SK-N-SH (cell line): ENCODE data around the gene NTM. TPM values are rescaled to one million over a fixed set of nuclear protein-coding genes. Genes with fewer than 3 reads are reported as not detected.

Experiments
- CTCF ChIA-PET: fragments of 300-600, 350-600 bp; formaldehyde crosslinking; extraction: SDS; loops from one replicate; lab custom pipeline; 2021; lab: Yijun Ruan, JAX
- POLR2A ChIA-PET: fragments of 350-600 bp; sonication (Branson Sonifier 250); formaldehyde crosslinking; extraction: SDS; loops from one replicate; lab custom pipeline; 2020; ENCODE audit warnings: antibody characterized with exemption, inconsistent platforms; lab: Yijun Ruan, JAX
- DNase-seq: peaks from one replicate; pipeline ENCODE4 v3.0.0; 2012
- H2AFZ ChIP-seq: fragments of 200-600 bp; sonication (generic); 2 replicates; pipeline ENCODE4 v1.8.1; 2016; ENCODE audit warnings: antibody characterized with exemption, mild to moderate bottlenecking, low read depth
- H3F3A ChIP-seq: fragments of 200-600 bp; sonication (generic); replicated peaks from 2 replicates; pipeline ENCODE3; 2016; ENCODE audit warnings: antibody characterized with exemption, mild to moderate bottlenecking; ENCODE audit not compliant: insufficient read depth
- H3K27ac ChIP-seq, 2 experiments: fragments of 200-500 bp in 1 of 2; fragments of 200-600 bp in 1 of 2; sonication (Bioruptor generic) in 1 of 2; sonication (generic), shearing (Covaris generic) in 1 of 2; 2 replicates each; pipeline versions ENCODE4 v1.5.1 to v1.6.1; 2014 to 2016; ENCODE audit warnings: low read depth in 2 of 2, inconsistent platforms in 1 of 2, low read length in 1 of 2, mild to moderate bottlenecking in 1 of 2, mixed read lengths in 1 of 2
- H3K27me3 ChIP-seq: fragments of 200-600 bp; sonication (generic), shearing (Covaris generic); 2 replicates; pipeline ENCODE4 v1.6.1; 2016; ENCODE audit warnings: mixed run types; ENCODE audit not compliant: insufficient read depth
- H3K36me3 ChIP-seq, 2 experiments: fragments of 200-500 bp in 1 of 2; fragments of 200-600 bp in 1 of 2; sonication (Bioruptor generic) in 1 of 2; sonication (generic) in 1 of 2; replicated peaks in 1 of 2; 2 replicates each; pipeline versions ENCODE3 to v1.5.1; 2014 to 2016; ENCODE audit warnings: low read length in 1 of 2, mild to moderate bottlenecking in 1 of 2; ENCODE audit not compliant: insufficient read depth in 2 of 2, control insufficient read depth in 1 of 2
- H3K4me1 ChIP-seq, 2 experiments: fragments of 200-500 bp in 1 of 2; fragments of 200-600 bp in 1 of 2; sonication (Bioruptor generic) in 1 of 2; sonication (generic), shearing (Covaris generic) in 1 of 2; 2 replicates each; pipeline versions ENCODE4 v1.5.1 to v1.6.1; 2014 to 2016; ENCODE audit warnings: low read depth in 1 of 2, low read length in 1 of 2, mixed run types in 1 of 2; ENCODE audit not compliant: insufficient read depth in 2 of 2, control insufficient read depth in 1 of 2
- H3K4me2 ChIP-seq: fragments of 200-600 bp; sonication (generic), shearing (Covaris generic); 2 replicates; pipeline ENCODE4 v1.6.1; 2017; ENCODE audit warnings: mixed run types
- H3K4me3 ChIP-seq, 2 experiments: fragments of 200-500 bp in 1 of 2; fragments of 200-600 bp in 1 of 2; sonication (Bioruptor generic) in 1 of 2; sonication (generic), shearing (Covaris generic) in 1 of 2; 2 replicates each; pipeline versions ENCODE4 v1.5.1 to v1.8.1; 2014 to 2016; ENCODE audit warnings: low read depth in 2 of 2, inconsistent platforms in 1 of 2, low read length in 1 of 2, mild to moderate bottlenecking in 1 of 2, mixed read lengths in 1 of 2, moderate library complexity in 1 of 2
- H3K79me2 ChIP-seq: fragments of 200-600 bp; sonication (generic); 2 replicates; pipeline ENCODE4 v1.8.1; 2017; ENCODE audit warnings: mild to moderate bottlenecking; ENCODE audit not compliant: insufficient read depth
- H3K9ac ChIP-seq: fragments of 200-600 bp; sonication (generic); 2 replicates; pipeline ENCODE4 v1.6.1; 2017; ENCODE audit warnings: mixed run types
- H3K9me2 ChIP-seq: fragments of 200-600 bp; sonication (generic); 2 replicates; pipeline ENCODE4 v1.6.1; 2017; ENCODE audit warnings: mixed run types
- H3K9me3 ChIP-seq: fragments of 200-600 bp; sonication (generic); 2 replicates; pipeline ENCODE4 v1.6.1; 2017; ENCODE audit warnings: mixed run types, mild to moderate bottlenecking, moderate library complexity
- H4K20me1 ChIP-seq: fragments of 200-600 bp; sonication (generic); 2 replicates; pipeline ENCODE4 v1.6.1; 2017; ENCODE audit warnings: mild to moderate bottlenecking, mixed run types; ENCODE audit not compliant: insufficient read depth
- FOSL2 ChIP-seq: IDR thresholded peaks from 2 replicates; pipeline ENCODE4 v1.4.0; 2012; ENCODE audit warnings: low read depth, mild to moderate bottlenecking, moderate library complexity, borderline replicate concordance
- FOXM1 ChIP-seq: IDR thresholded peaks from 2 replicates; pipeline ENCODE4 v1.4.0; 2012; ENCODE audit warnings: low read depth, mild to moderate bottlenecking
- GABPA ChIP-seq: IDR thresholded peaks from 2 replicates; pipeline ENCODE4 v1.4.0; 2012; ENCODE audit warnings: low read depth, mild to moderate bottlenecking
- GATA2 ChIP-seq: sonication (generic); formaldehyde crosslinking; IDR thresholded peaks from 2 replicates; pipeline ENCODE4 v1.5.0; 2020; ENCODE audit warnings: mild to moderate bottlenecking, missing genetic modification reagents
- MAX ChIP-seq: IDR thresholded peaks from 2 replicates; pipeline ENCODE4 v1.4.0; 2012; ENCODE audit warnings: low read depth
- NFIC ChIP-seq: IDR thresholded peaks from 2 replicates; pipeline ENCODE4 v1.4.0; 2012; ENCODE audit warnings: borderline replicate concordance
- NRF1 ChIP-seq: IDR thresholded peaks from 2 replicates; pipeline ENCODE4 v1.6.1; 2012; ENCODE audit warnings: low read depth, mild to moderate bottlenecking, low read length
- RAD21 ChIP-seq: IDR thresholded peaks from 2 replicates; pipeline ENCODE4 v1.6.1; 2012; ENCODE audit warnings: mild to moderate bottlenecking, low read length
- REST ChIP-seq: IDR thresholded peaks from 2 replicates; pipeline ENCODE4 v1.6.1; 2012; ENCODE audit warnings: mild to moderate bottlenecking, low read depth, low read length, moderate library complexity
- RXRA ChIP-seq: IDR thresholded peaks from 2 replicates; pipeline ENCODE4 v1.4.0; 2012; ENCODE audit warnings: low read depth, mild to moderate bottlenecking, borderline replicate concordance
- SMC3 ChIP-seq: IDR thresholded peaks from 2 replicates; pipeline ENCODE4 v1.6.1; 2012; ENCODE audit warnings: low read depth, low read length, improper control_type of control experiment
- YY1 ChIP-seq: IDR thresholded peaks from 2 replicates; pipeline ENCODE4 v1.4.0; 2012; ENCODE audit warnings: low read depth, mild to moderate bottlenecking
- WGBS: methylation state at CpG from one replicate; pipeline ENCODE4 v1.1.6; 2017; ENCODE audit warnings: low lambda C conversion rate; 5-methylcytosine and 5-hydroxymethylcytosine counted together
- polyA plus RNA-seq, 3 experiments: library from polyadenylated mRNA; depleted of rRNA; stranded (reverse); fragments of >200 nt; gene quantifications; 2 replicates each; pipeline ENCODE4 v1.2.3, GENCODE V29; 2012
- TF ChIP-seq, protein P1 (sequence below): fragments of 150-350 bp; IDR thresholded peaks from 2 replicates; pipeline ENCODE4 v1.6.1; 2016; ENCODE audit warnings: mild to moderate bottlenecking, low read depth, low read length

NTM gene
- polyA plus RNA-seq, 1 of the 3 experiments (the other 2 are of a cell fraction) = 20.0 TPM

GRCh38 chr11:132251061-132251460 is 880.6 kb downstream of the NTM start:
- H3K4me3 ChIP-seq = no peak overlapping the region
- H3K36me3 ChIP-seq = no peaks in the 10 kb centered on the region
- no peaks in the 10 kb centered on the region for H4K20me1 ChIP-seq
- POLR2A ChIA-PET = no interaction called here
- H3K79me2 ChIP-seq = no peaks in the 10 kb centered on the region
- H3K27ac ChIP-seq = no peak overlapping the region
- no peak overlapping the region for H3K9ac ChIP-seq
- H2AFZ ChIP-seq = no peak overlapping the region
- no peak overlapping the region for H3K4me2 ChIP-seq
- 89% methylated on average over 1 of the region's 1 CpG for WGBS
- DNase-seq = no peak
- no peaks in the 10 kb centered on the region for H3K27me3 ChIP-seq
- H3F3A ChIP-seq = no peaks in the 10 kb centered on the region
- CTCF ChIA-PET = interaction anchor here (0.9 kb wide), 1 partner anchor 9 kb away, joined by 3 read pairs; no protein-coding TSS in a partner anchor
- TF ChIP-seq NRF1 = no peak
- TF ChIP-seq REST = no peak
- TF ChIP-seq, protein P1, sequence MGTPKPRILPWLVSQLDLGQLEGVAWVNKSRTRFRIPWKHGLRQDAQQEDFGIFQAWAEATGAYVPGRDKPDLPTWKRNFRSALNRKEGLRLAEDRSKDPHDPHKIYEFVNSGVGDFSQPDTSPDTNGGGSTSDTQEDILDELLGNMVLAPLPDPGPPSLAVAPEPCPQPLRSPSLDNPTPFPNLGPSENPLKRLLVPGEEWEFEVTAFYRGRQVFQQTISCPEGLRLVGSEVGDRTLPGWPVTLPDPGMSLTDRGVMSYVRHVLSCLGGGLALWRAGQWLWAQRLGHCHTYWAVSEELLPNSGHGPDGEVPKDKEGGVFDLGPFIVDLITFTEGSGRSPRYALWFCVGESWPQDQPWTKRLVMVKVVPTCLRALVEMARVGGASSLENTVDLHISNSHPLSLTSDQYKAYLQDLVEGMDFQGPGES = no peak
- TF ChIP-seq MAX = no peak
- no peak for TF ChIP-seq FOSL2
- TF ChIP-seq NFIC = no peak
- no peak for TF ChIP-seq RXRA
- no peak for TF ChIP-seq YY1
- no peak for TF ChIP-seq SMC3
- no peak for TF ChIP-seq FOXM1
- TF ChIP-seq GATA2 (CRISPR knock-in tag) = no peak
- no peak for TF ChIP-seq GABPA
- TF ChIP-seq RAD21 = no peak
- H3K4me1 ChIP-seq = no peaks in the 10 kb centered on the region
- no peaks in the 10 kb centered on the region for H3K9me3 ChIP-seq
- no peaks in the 10 kb centered on the region for H3K9me2 ChIP-seq
